Ishikawa (cell line): Measurements from ENCODE around the gene IFNK.

ENCODE experiments used
- CEBPB ChIP-seq: IDR thresholded peaks from 2 replicates; pipeline ENCODE4 v1.6.1; 2012
- CREB1 ChIP-seq: IDR thresholded peaks from 2 replicates; pipeline ENCODE4 v1.6.1; 2012; ENCODE audit warnings: low read depth
- EGR1 ChIP-seq: IDR thresholded peaks from 2 replicates; pipeline ENCODE4 v1.6.1; 2012
- EP300 ChIP-seq: IDR thresholded peaks from 2 replicates; pipeline ENCODE4 v1.6.1; 2012; ENCODE audit warnings: borderline replicate concordance
- MAX ChIP-seq: IDR thresholded peaks from 2 replicates; pipeline ENCODE4 v1.6.1; 2012
- NFIC ChIP-seq: IDR thresholded peaks from 2 replicates; pipeline ENCODE4 v1.6.1; 2012
- RAD21 ChIP-seq: IDR thresholded peaks from 2 replicates; pipeline ENCODE4 v1.6.1; 2012; ENCODE audit warnings: low read depth
- REST ChIP-seq: IDR thresholded peaks from 2 replicates; pipeline ENCODE4 v1.6.1; 2012; ENCODE audit warnings: low read depth, mild to moderate bottlenecking
- TAF1 ChIP-seq: IDR thresholded peaks from 2 replicates; pipeline ENCODE4 v1.6.1; 2012; ENCODE audit warnings: low read depth, mild to moderate bottlenecking
- TCF12 ChIP-seq: IDR thresholded peaks from 2 replicates; pipeline ENCODE4 v1.6.1; 2012; ENCODE audit warnings: low read depth
- TEAD4 ChIP-seq: IDR thresholded peaks from 2 replicates; pipeline ENCODE4 v1.6.1; 2012
- USF1 ChIP-seq: IDR thresholded peaks from 2 replicates; pipeline ENCODE4 v1.6.1; 2012
- YY1 ChIP-seq: IDR thresholded peaks from 2 replicates; pipeline ENCODE4 v1.6.1; 2012; ENCODE audit warnings: low read depth

GRCh38 chr9:27518809-27519208 lies 5.3 kb upstream of the IFNK start:
- TF ChIP-seq REST = no peak
- TF ChIP-seq RAD21 = no peak
- TF ChIP-seq MAX = no peak
- no peak for TF ChIP-seq EP300
- no peak for TF ChIP-seq CREB1
- TF ChIP-seq EGR1 = no peak
- no peak for TF ChIP-seq YY1
- no peak for TF ChIP-seq TEAD4
- TF ChIP-seq NFIC = no peak
- TF ChIP-seq TAF1 = no peak
- no peak for TF ChIP-seq CEBPB
- TF ChIP-seq USF1 = no peak
- TF ChIP-seq TCF12 = no peak
